GM18526 (cell line): ENCODE data around the gene PYROXD2.

ENCODE experiments used
- POLR2A ChIP-seq: IDR thresholded peaks from 3 replicates; pipeline ENCODE4 v1.6.1; 2011; ENCODE audit not compliant: insufficient read length; ENCODE audit errors: extremely low read depth

Gene PYROXD2

DNA sequence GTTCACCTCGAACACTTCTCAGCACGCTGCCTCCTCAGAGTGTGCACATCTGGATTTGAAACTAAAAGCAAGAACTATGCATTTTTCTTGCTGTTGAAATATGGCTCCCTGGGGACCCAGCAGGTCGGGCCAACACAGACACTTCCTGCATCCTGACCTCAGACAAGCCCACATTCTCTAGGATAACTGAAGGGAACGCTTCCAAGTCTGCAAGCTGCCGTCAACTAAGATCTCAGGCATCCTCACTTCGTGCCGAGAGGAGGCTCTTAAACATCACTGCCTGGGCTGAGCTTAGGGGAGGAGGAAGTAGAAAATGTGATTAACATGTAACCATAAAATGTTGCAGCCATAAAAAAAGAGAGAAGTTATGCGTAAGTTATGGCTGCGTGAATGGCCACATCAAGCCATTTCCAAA, 65.5 kb downstream of the PYROXD2 start:
- TF ChIP-seq POLR2A = no peak

DNA sequence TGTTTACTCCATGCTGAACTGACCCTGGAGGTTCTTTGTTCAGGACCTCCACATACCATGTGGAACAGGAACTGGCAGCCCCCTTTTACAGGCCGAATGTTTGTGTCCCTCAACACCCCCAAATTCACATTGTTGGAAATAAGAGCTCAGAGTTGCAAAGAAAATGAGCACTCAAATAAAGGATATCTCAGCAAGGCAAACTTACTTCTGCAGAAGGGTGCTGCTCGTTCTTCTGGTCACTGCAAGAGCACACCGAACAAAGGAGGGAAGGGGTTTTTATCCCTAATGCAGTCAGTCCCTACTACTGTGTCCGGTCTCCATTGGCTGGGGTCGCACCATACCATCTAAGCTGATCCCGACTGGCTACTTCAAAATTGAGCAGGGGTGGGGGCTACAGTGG, 68.1 kb downstream of the PYROXD2 start:
- TF ChIP-seq POLR2A = no peak

DNA sequence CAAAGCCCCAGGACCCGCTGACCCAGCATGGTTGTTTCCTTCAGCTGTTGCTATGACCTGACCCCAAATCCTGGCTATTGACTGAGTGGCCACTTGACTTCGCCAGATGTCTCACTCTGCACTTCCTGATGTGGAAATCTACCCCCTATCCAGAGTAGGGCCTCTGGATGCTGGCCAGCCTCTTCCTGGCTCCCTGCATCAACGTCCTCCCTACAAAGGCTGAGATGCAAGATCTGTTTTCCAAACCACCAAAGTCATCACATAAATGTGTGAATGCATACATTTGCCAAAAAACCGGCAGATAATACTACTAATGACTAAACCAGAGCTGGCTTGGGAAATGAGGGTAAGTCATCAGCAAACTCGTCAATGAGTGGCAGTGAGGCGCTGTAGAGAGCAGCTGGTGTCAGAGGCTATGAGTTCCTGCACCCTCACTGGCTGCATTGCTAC, 70.4 kb downstream of the PYROXD2 start:
- TF ChIP-seq POLR2A = no peak

DNA sequence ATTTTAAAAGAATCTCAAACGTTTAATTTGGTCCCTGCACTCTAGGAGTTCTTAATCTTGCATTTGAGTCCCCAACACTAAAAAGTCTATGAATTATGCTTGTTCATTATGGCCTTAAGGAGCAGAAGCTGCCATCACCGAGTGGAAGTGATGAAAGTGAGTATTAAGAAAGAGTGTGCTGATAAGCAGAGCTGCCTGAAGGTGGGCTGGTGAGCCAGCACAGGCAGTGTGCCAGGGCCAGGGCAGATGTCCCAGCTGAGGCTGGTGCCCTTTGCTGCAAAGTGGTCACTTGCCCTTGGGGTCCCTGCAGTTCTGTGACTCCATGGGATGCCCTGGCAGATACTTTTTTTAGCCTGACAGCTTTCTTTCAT, 74.1 kb downstream of the PYROXD2 start:
- no peak for TF ChIP-seq POLR2A

DNA sequence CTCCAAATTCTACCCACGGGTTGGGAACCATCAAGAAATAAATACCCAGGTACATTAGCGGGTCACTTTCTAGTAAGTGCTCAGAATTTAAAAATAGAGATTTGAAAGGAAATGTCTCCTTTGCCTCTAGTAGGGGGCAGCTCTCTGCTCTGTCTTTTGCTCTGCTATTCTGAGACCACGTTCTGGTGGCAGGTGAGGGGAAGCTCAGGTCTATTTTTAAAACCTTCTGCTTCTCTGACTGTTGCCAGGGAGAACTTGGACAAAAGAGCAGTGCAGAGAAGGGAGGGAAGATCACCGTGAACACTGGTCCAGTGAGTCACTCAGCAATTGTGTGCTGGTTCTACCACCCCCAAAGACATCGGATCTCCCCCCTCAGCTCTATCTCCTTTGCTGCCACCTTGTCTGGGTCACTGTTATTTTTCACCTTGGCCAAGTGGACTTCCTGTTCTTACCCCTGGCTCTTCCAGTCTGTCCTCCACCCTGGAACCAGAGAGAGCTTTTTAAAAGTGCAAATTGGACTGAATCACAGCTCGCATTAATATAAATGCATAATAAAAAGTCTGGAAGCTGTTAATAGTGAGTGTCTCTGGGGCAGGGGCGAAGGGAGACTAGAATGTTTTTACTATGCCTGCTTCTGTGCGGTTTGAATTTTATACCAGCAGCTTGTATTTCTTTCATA, 74.6 kb downstream of the PYROXD2 start:
- no peak for TF ChIP-seq POLR2A

DNA sequence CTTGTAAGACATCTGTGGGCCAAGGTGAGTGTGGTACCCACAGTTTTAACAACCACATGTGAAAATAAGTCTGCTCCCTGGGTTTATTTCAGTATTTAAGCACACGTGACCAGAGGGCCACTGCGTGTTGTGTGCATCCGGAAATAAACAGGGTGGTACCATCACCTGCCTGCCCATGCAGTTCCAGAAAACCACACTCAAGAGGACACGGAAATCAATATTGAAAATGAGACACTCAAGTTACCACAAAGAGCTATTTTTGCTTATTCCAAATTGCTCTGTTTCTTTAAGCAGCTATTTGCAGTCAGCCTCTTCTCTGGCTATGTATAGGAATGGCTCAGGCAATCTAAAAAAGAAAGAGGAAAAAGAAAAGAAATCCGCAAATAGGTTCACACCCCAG, 75.2 kb downstream of the PYROXD2 start:
- TF ChIP-seq POLR2A = no peak

DNA sequence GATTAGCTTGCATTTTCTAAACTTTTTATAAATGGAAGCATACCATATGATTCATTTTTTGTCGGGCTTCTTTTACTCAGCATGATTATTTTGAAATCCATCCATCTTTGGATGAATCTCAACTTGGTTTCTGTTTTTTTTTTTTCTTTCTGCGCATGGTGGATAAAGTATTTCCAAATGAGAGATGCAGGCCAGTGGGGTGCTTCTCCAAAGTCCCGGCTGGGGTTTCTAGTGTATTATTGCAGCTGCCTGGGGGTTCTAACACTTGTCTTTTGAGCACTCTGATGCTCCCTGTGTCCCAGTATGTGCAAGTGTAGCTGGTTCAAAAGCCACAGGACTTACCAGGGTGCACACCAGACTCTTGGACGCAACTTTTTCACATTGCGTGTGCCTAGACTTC, 76.1 kb downstream of the PYROXD2 start:
- no peak for TF ChIP-seq POLR2A

DNA sequence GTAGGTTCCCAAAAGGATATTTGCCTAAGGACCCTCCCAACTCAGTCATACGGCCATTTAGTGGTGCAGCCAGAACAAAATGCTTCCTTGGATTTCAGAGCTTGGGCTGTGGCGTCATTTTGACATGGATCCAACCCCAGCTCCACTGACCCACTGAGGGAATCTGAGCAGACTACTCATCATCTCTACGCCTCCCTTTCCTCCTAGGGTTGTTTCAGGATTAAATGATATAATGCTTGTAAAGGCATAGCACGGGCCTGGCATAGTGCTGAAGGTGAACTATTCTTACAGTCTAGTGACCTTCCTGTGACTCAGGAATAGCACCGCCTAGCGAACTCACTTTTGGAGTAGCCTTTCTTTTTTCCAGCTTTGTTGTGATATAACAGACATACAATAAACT, 76.7 kb downstream of the PYROXD2 start:
- no peak for TF ChIP-seq POLR2A

DNA sequence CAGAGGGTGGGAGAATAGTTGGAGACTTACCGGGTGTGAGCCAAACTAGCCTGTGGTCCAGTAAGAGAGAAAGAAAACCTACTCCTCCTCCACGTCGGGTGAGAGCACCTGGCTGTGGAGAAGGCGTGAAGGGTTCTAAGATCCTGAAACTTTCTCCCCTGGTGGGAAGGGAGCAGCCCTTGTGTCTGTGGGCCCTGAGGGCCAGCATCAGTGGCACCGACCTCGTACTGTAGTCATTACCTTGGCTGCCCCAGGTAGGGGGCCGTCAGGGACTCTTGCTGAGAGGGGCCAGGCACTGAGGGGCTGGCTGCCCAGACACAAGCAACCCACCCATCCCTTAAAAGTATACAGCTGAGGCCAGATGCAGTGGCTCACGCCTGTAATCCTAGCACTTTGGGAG, 77.5 kb downstream of the PYROXD2 start:
- TF ChIP-seq POLR2A = no peak
